Esophagus muscularis mucosa (tissue), 4 donors: ENCODE results near the gene INAVA.
"Not testable (repeated sequence)": the region's sequence is repeated elsewhere in the genome, so short reads cannot be mapped to it uniquely, and the experiment has no call there.

Experiments
- EP300 ChIP-seq: sonication (generic); formaldehyde crosslinking; IDR thresholded peaks from one replicate; pipeline ENCODE4 v1.6.1; 2017; ENCODE audit warnings: antibody characterized with exemption
- POLR2A ChIP-seq: fragments of 450-650 bp; IDR thresholded peaks from one replicate; pipeline ENCODE4 v1.6.1; 2017; ENCODE audit warnings: antibody characterized with exemption, moderate library complexity, mild to moderate bottlenecking, low read depth
- POLR2AphosphoS5 ChIP-seq, 2 donors: sonication (generic); formaldehyde crosslinking; IDR thresholded peaks; one replicate each; pipeline ENCODE4 v1.6.1; 2017; ENCODE audit warnings: antibody characterized with exemption in 2 of 2
- TF ChIP-seq, protein P1 (sequence below), 3 experiments: fragments of 200-600 bp in 2 of 3; fragments of 450-650 bp in 1 of 3; sonication (generic) in 2 of 3; IDR thresholded peaks; one replicate each; pipeline ENCODE4 v1.5.1; 2017 to 2019; ENCODE audit warnings: antibody characterized with exemption in 3 of 3, mild to moderate bottlenecking in 2 of 3, moderate library complexity in 1 of 3

DNA sequence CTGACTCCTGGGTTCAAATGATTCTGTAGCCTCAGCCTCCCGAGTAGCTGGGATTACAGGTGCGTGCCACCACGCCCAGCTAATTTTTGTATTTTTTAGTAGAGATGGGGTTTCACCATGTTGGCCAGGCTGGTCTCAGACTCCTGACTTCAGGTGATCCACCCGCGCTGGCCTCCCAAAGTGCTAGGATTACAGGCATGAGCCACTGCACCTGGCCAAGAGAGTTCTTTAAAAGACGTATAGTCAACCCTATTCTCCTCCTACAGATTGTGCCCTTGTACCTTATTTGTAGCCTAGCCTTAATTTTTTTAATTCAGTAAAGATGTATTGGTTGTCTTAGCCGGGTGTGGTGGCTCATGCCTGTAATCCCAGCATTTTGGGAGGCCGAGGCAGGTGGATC, 35.6 kb downstream of the INAVA start:
- TF ChIP-seq, protein P1, sequence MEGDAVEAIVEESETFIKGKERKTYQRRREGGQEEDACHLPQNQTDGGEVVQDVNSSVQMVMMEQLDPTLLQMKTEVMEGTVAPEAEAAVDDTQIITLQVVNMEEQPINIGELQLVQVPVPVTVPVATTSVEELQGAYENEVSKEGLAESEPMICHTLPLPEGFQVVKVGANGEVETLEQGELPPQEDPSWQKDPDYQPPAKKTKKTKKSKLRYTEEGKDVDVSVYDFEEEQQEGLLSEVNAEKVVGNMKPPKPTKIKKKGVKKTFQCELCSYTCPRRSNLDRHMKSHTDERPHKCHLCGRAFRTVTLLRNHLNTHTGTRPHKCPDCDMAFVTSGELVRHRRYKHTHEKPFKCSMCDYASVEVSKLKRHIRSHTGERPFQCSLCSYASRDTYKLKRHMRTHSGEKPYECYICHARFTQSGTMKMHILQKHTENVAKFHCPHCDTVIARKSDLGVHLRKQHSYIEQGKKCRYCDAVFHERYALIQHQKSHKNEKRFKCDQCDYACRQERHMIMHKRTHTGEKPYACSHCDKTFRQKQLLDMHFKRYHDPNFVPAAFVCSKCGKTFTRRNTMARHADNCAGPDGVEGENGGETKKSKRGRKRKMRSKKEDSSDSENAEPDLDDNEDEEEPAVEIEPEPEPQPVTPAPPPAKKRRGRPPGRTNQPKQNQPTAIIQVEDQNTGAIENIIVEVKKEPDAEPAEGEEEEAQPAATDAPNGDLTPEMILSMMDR (IDR thresholded peaks at IDR 0.05): not testable (repeated sequence)
- TF ChIP-seq POLR2AphosphoS5 (IDR thresholded peaks at IDR 0.05); POLR2A; EP300: not testable (repeated sequence)
